ENCODE results near the gene CDKN3.
A peak's percentile ranks its signal among the peaks of the same experiment; 100 is the strongest.

GRCh38 chr14:54366736-54367735, 29.8 kb upstream of the CDKN3 start:
- TF ChIP-seq CTCF (conservative IDR thresholded peaks at IDR 0.05; ENCODE audit: low read length) = peak; percentile 80
- TF ChIP-seq EZH2phosphoT487 (IDR thresholded peaks at IDR 0.05; ENCODE audit: borderline replicate concordance, low read depth, low read length) = no peak

Measured in OCI-LY7 (cell line).